SU-DHL-6 (cell line): ENCODE results near the gene PRKCA.

Experiments used
- H2AFZ ChIP-seq: fragments of 200-600 bp; sonication (generic); 2 replicates; pipeline ENCODE4 v1.6.1; 2014; ENCODE audit warnings: low read depth, mild to moderate bottlenecking, moderate library complexity, mixed read lengths, antibody characterized with exemption, low read length; ENCODE audit not compliant: severe bottlenecking
- H3F3A ChIP-seq: fragments of 200-600 bp; shearing (Covaris generic); 2 replicates; pipeline ENCODE4 v1.6.0; 2016; ENCODE audit warnings: antibody characterized with exemption, mild to moderate bottlenecking; ENCODE audit not compliant: insufficient read depth
- H3K27ac ChIP-seq: fragments of 200-600 bp; sonication (generic); 2 replicates; pipeline ENCODE4 v1.5.1; 2016; ENCODE audit warnings: low read depth, mild to moderate bottlenecking, low read length, moderate library complexity, mixed read lengths
- H3K27me3 ChIP-seq: fragments of 200-600 bp; sonication (generic), shearing (Covaris generic); 2 replicates; pipeline ENCODE4 v1.6.0; 2014; ENCODE audit warnings: mild to moderate bottlenecking, low read length
- H3K36me3 ChIP-seq: fragments of 200-600 bp; sonication (generic); 2 replicates; pipeline ENCODE4 v1.6.1; 2014; ENCODE audit warnings: mild to moderate bottlenecking, low read length, mixed read lengths
- H3K4me2 ChIP-seq: fragments of 300-600, 200-600 bp; shearing (Covaris generic), sonication (generic); 2 replicates; pipeline ENCODE4 v1.6.0; 2014; ENCODE audit warnings: low read length, low read depth, mild to moderate bottlenecking; ENCODE audit not compliant: poor library complexity, severe bottlenecking
- H3K4me3 ChIP-seq: fragments of 200-600 bp; sonication (generic); 2 replicates; pipeline ENCODE4 v1.5.1; 2014; ENCODE audit warnings: antibody characterized with exemption, low read length, mild to moderate bottlenecking, mixed read lengths; ENCODE audit not compliant: insufficient read depth, poor library complexity, severe bottlenecking
- H3K79me2 ChIP-seq: fragments of 200-600 bp; sonication (generic); 2 replicates; pipeline ENCODE4 v1.6.1; 2014; ENCODE audit warnings: mild to moderate bottlenecking, low read length, moderate library complexity; ENCODE audit not compliant: insufficient read depth
- H3K9ac ChIP-seq: fragments of 200-600 bp; sonication (generic); 2 replicates; pipeline ENCODE4 v1.7.0; 2014; ENCODE audit warnings: mild to moderate bottlenecking, low read length
- H3K9me2 ChIP-seq: fragments of 200-600 bp; sonication (generic); replicated peaks from 2 replicates; pipeline ENCODE4 v1.6.1; 2014; ENCODE audit warnings: low read length; ENCODE audit not compliant: insufficient read depth
- H3K9me3 ChIP-seq: fragments of 200-600 bp; sonication (generic); 2 replicates; pipeline ENCODE4 v1.6.1; 2014; ENCODE audit warnings: low read length, mixed read lengths; ENCODE audit not compliant: insufficient read depth
- H4K20me1 ChIP-seq: fragments of 200-600 bp; sonication (generic); 2 replicates; pipeline ENCODE4 v1.6.1; 2014; ENCODE audit warnings: low read depth, mild to moderate bottlenecking, antibody characterized with exemption, low read length, moderate library complexity, mixed read lengths
- EZH2phosphoT487 ChIP-seq: fragments of 200-600 bp; sonication (generic), shearing (Covaris generic); conservative IDR thresholded peaks from 2 replicates; pipeline ENCODE4 v1.6.1; 2018; ENCODE audit warnings: mild to moderate bottlenecking, antibody characterized with exemption, low read length, moderate library complexity, mixed read lengths
- TF ChIP-seq, protein P1 (sequence below): fragments of 200-600 bp; sonication (generic); IDR thresholded peaks from one replicate; pipeline ENCODE4 v1.5.1; 2017; ENCODE audit warnings: antibody characterized with exemption, mild to moderate bottlenecking, low read length, moderate library complexity; ENCODE audit not compliant: insufficient read depth, poor library complexity, severe bottlenecking

Gene PRKCA

GRCh38 chr17:66682283-66682682 lies 379.9 kb downstream of the PRKCA start:
- no peaks in the 10 kb centered on the region for H3F3A ChIP-seq
- no peaks in the 10 kb centered on the region; the same call in 1 of the 2 replicates for H3K79me2 ChIP-seq

DNA sequence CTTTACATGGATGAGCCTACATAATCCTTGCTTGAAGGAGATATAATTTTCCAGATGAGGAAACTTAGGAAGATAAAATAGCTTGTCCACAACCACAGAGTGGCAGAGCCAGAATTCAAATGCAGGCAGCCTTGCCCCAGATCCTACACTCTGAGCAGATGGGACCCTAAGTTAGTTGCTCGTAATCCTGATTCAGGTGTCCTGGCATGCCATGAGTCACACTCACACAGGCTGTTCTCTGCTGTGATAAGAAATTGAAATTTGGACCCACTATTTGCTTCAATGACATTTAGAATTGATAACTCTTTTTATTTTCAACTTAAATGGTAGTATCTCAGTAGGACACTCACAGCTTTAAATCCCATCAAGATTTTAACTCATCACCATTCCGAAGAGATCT lies 381.8 kb downstream of the PRKCA start:
- Histone ChIP-seq H2AFZ (no peak overlapping the region), H3K27me3 (no peaks in the 10 kb centered on the region), H3K9me3 (no peaks in the 10 kb centered on the region), H3K27ac (no peak overlapping the region), H3K9me2 (no peaks in the 10 kb centered on the region), H3F3A (no peaks in the 10 kb centered on the region), H3K9ac (no peak overlapping the region), H4K20me1 (no peaks in the 10 kb centered on the region), H3K4me3 (no peak overlapping the region), H3K79me2 (no peaks in the 10 kb centered on the region; the same call in 1 of the 2 replicates), H3K4me2 (no peak overlapping the region), H3K36me3 (peaks cover 27% of the 10 kb centered on the region)
- TF ChIP-seq, protein P1, sequence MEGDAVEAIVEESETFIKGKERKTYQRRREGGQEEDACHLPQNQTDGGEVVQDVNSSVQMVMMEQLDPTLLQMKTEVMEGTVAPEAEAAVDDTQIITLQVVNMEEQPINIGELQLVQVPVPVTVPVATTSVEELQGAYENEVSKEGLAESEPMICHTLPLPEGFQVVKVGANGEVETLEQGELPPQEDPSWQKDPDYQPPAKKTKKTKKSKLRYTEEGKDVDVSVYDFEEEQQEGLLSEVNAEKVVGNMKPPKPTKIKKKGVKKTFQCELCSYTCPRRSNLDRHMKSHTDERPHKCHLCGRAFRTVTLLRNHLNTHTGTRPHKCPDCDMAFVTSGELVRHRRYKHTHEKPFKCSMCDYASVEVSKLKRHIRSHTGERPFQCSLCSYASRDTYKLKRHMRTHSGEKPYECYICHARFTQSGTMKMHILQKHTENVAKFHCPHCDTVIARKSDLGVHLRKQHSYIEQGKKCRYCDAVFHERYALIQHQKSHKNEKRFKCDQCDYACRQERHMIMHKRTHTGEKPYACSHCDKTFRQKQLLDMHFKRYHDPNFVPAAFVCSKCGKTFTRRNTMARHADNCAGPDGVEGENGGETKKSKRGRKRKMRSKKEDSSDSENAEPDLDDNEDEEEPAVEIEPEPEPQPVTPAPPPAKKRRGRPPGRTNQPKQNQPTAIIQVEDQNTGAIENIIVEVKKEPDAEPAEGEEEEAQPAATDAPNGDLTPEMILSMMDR, result no peak
- TF ChIP-seq EZH2phosphoT487, result no peak

More at GRCh38 chr17:66682283-66682682, 379.9 kb downstream of the PRKCA start:
- no peaks in the 10 kb centered on the region for H4K20me1 ChIP-seq
- H3K9ac ChIP-seq, result no peak overlapping the region
- no peaks in the 10 kb centered on the region for H3K9me3 ChIP-seq
- H3K27ac ChIP-seq, result no peak overlapping the region
- no peak overlapping the region for H3K4me3 ChIP-seq
- H3K9me2 ChIP-seq, result no peaks in the 10 kb centered on the region
- H2AFZ ChIP-seq, result no peak overlapping the region
- peaks cover 9% of the 10 kb centered on the region for H3K36me3 ChIP-seq
- no peak overlapping the region for H3K4me2 ChIP-seq
- no peaks in the 10 kb centered on the region for H3K27me3 ChIP-seq
- TF ChIP-seq, protein P1, result no peak
- no peak for TF ChIP-seq EZH2phosphoT487

DNA sequence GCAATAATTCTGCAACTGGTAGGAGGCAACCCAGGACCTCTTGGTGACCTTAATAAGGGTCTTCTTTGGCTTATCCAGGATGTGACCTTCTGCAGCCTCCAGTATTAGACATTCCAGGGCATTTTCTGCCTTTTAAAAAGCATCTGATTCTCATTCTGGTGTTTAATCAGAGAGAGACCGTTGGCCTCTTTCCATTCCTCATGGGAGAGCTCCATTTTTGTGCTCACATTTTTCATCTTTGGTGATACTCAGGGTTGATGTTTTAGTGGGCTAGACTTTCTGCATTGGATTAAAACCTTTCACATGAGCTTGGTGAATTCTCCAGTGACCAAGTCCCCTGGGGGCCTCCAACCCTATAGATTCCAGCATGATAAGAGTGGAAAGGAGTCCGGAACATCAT lies 382.3 kb downstream of the PRKCA start:
- H3K79me2 ChIP-seq, result no peaks in the 10 kb centered on the region; the same call in 1 of the 2 replicates
- H3K27ac ChIP-seq, result no peak overlapping the region
- TF ChIP-seq, protein P1, result no peak
- H3K27me3 ChIP-seq, result no peaks in the 10 kb centered on the region
- peaks cover 29% of the 10 kb centered on the region for H3K36me3 ChIP-seq
- H3K9ac ChIP-seq, result no peak overlapping the region
- H3K9me2 ChIP-seq, result no peaks in the 10 kb centered on the region
- no peak overlapping the region for H2AFZ ChIP-seq
- no peaks in the 10 kb centered on the region for H4K20me1 ChIP-seq
- no peak overlapping the region for H3K4me2 ChIP-seq
- no peaks in the 10 kb centered on the region for H3F3A ChIP-seq
- H3K9me3 ChIP-seq, result no peaks in the 10 kb centered on the region
- H3K4me3 ChIP-seq, result no peak overlapping the region

GRCh38 chr17:66686601-66687000 lies 384.2 kb downstream of the PRKCA start:
- peaks cover 36% of the 10 kb centered on the region for H3K36me3 ChIP-seq
- no peak overlapping the region for H3K9ac ChIP-seq
- H4K20me1 ChIP-seq, result no peaks in the 10 kb centered on the region
- H3K27ac ChIP-seq, result no peak overlapping the region
- TF ChIP-seq EZH2phosphoT487, result no peak
- TF ChIP-seq, protein P1, result no peak
- no peaks in the 10 kb centered on the region for H3K9me2 ChIP-seq
- no peaks in the 10 kb centered on the region for H3K9me3 ChIP-seq
- no peaks in the 10 kb centered on the region for H3F3A ChIP-seq
- no peak overlapping the region for H3K4me3 ChIP-seq
- no peaks in the 10 kb centered on the region for H3K27me3 ChIP-seq
- no peak overlapping the region for H3K4me2 ChIP-seq
- H2AFZ ChIP-seq, result no peak overlapping the region
- no peaks in the 10 kb centered on the region; the same call in 1 of the 2 replicates for H3K79me2 ChIP-seq
